CD14-positive monocyte (primary cell): ENCODE measurements around the gene RPL28. TPM values are rescaled to one million over a fixed set of nuclear protein-coding genes. Genes with fewer than 3 reads are reported as not detected.
A peak's percentile ranks its signal among the peaks of the same experiment; 100 is the strongest.

ENCODE experiments used
- DNase-seq, 3 donors: peaks; one replicate each; pipeline ENCODE4 v3.0.0-alpha.2; 2011 to 2022
- H2AFZ ChIP-seq: 2 replicates; pipeline ENCODE4 v1.6.0; 2012; ENCODE audit warnings: mild to moderate bottlenecking, low read depth, low read length, inconsistent platforms; ENCODE audit not compliant: insufficient read depth, poor library complexity, severe bottlenecking
- H3K27ac ChIP-seq, 2 donors: 1 replicate in 1 of 2; 2 replicates in 1 of 2; pipeline ENCODE4 v1.5.1; 2012 to 2013; ENCODE audit warnings: low read length in 2 of 2, control low read depth in 1 of 2, inconsistent platforms in 1 of 2, low read depth in 1 of 2, mild to moderate bottlenecking in 1 of 2
- H3K27me3 ChIP-seq, 2 donors: one replicate each; pipeline versions ENCODE4 v1.6.0 to v1.6.1; 2011 to 2013; ENCODE audit warnings: low read length in 2 of 2; ENCODE audit not compliant: control insufficient read depth in 2 of 2, insufficient read depth in 2 of 2
- H3K36me3 ChIP-seq, 2 donors: replicated peaks in 1 of 2; 1 replicate in 1 of 2; 2 replicates in 1 of 2; pipeline versions ENCODE4 v1.5.1 to v1.6.1; 2012 to 2013; ENCODE audit warnings: low read length in 2 of 2, control low read depth in 1 of 2, inconsistent platforms in 1 of 2, mild to moderate bottlenecking in 1 of 2; ENCODE audit not compliant: insufficient read depth in 2 of 2, control insufficient read depth in 1 of 2
- H3K4me1 ChIP-seq, 2 donors: 1 replicate in 1 of 2; 2 replicates in 1 of 2; pipeline versions ENCODE4 v1.5.1 to v1.6.1; 2012 to 2013; ENCODE audit warnings: low read length in 2 of 2, control low read depth in 1 of 2, inconsistent platforms in 1 of 2, mild to moderate bottlenecking in 1 of 2, moderate library complexity in 1 of 2; ENCODE audit not compliant: insufficient read depth in 2 of 2, control insufficient read depth in 1 of 2
- H3K4me2 ChIP-seq: replicated peaks from 2 replicates; pipeline ENCODE3; 2012; ENCODE audit warnings: low read length, moderate library complexity, mild to moderate bottlenecking; ENCODE audit not compliant: poor library complexity, severe bottlenecking; ENCODE audit errors: extremely low read depth
- H3K4me3 ChIP-seq, 3 experiments: fragments of 200-600 bp in 1 of 3; sonication (generic) in 1 of 3; replicated peaks in 1 of 3; 1 replicate in 2 of 3; 2 replicates in 1 of 3; pipeline ENCODE4 v1.5.1; 2011 to 2013; ENCODE audit warnings: low read length in 3 of 3, mild to moderate bottlenecking in 3 of 3, control low read depth in 2 of 3, low read depth in 2 of 3, inconsistent platforms in 1 of 3, moderate library complexity in 1 of 3
- H3K79me2 ChIP-seq: 2 replicates; pipeline ENCODE4 v1.6.0; 2012; ENCODE audit warnings: mild to moderate bottlenecking, control low read depth, inconsistent platforms, low read length, moderate library complexity; ENCODE audit not compliant: insufficient read depth
- H3K9ac ChIP-seq: 2 replicates; pipeline ENCODE4 v1.6.0; 2017; ENCODE audit warnings: low read length, mild to moderate bottlenecking; ENCODE audit not compliant: insufficient read depth, poor library complexity, severe bottlenecking
- H3K9me3 ChIP-seq, 2 donors: replicated peaks in 1 of 2; 1 replicate in 1 of 2; 2 replicates in 1 of 2; pipeline versions ENCODE4 v1.5.1 to v1.6.1; 2012 to 2013; ENCODE audit warnings: low read length in 2 of 2, control low read depth in 1 of 2; ENCODE audit not compliant: control insufficient read depth in 1 of 2, insufficient read depth in 1 of 2
- H4K20me1 ChIP-seq: 2 replicates; pipeline ENCODE4 v1.6.0; 2012; ENCODE audit warnings: mild to moderate bottlenecking, low read length, control low read depth, moderate library complexity; ENCODE audit not compliant: insufficient read depth
- H3K27ac Mint-ChIP-seq, 7 donors: one replicate each; pipeline ENCODE4 v1.8.0; 2020; ENCODE audit warnings: mild to moderate bottlenecking in 7 of 7, mixed read lengths in 7 of 7, moderate library complexity in 6 of 7, inconsistent platforms in 2 of 7
- H3K27me3 Mint-ChIP-seq, 3 donors: one replicate each; pipeline ENCODE4 v1.8.0; 2021 to 2022; ENCODE audit warnings: low read depth in 3 of 3, mild to moderate bottlenecking in 3 of 3, mixed read lengths in 3 of 3, moderate library complexity in 3 of 3, inconsistent platforms in 1 of 3
- H3K36me3 Mint-ChIP-seq, 2 donors: one replicate each; pipeline ENCODE4 v1.8.0; 2020; ENCODE audit warnings: mixed read lengths in 2 of 2, inconsistent platforms in 1 of 2, mild to moderate bottlenecking in 1 of 2
- H3K4me1 Mint-ChIP-seq: one replicate; pipeline ENCODE4 v1.8.0; 2020; ENCODE audit warnings: mild to moderate bottlenecking, mixed read lengths
- H3K4me3 Mint-ChIP-seq, 2 donors: one replicate each; pipeline ENCODE4 v1.8.0; 2020; ENCODE audit warnings: mild to moderate bottlenecking in 2 of 2, mixed read lengths in 2 of 2, moderate library complexity in 1 of 2
- H3K9me3 Mint-ChIP-seq, 7 donors: one replicate each; pipeline ENCODE4 v1.8.0; 2020 to 2022; ENCODE audit warnings: mixed read lengths in 7 of 7, mild to moderate bottlenecking in 6 of 7, moderate library complexity in 6 of 7, inconsistent platforms in 2 of 7
- CTCF ChIP-seq: fragments of 200-600 bp; IDR thresholded peaks from one replicate; pipeline ENCODE4 v1.8.0; 2022; ENCODE audit warnings: antibody characterized with exemption, mild to moderate bottlenecking
- WGBS: methylation state at CpG from one replicate; pipeline ENCODE4 v1.1.5; 2013; ENCODE audit warnings: missing lambda C conversion rate; ENCODE audit not compliant: insufficient coverage; 5-methylcytosine and 5-hydroxymethylcytosine counted together
- intact Hi-C, 2 donors: fragments of 100-400 bp; cut with micrococcal nuclease; formaldehyde crosslinking; loops; one replicate each; pipeline versions ENCODE4 v1.15.0 to v1.15.1; 2023
- polyA plus RNA-seq, 3 donors: library from polyadenylated mRNA; depleted of rRNA in 1 of 3; unstranded in 2 of 3; stranded (reverse) in 1 of 3; fragments of 300-500 nt in 2 of 3; fragments of >200 nt in 1 of 3; fragmentation: Illumina TruSeq in 2 of 3; gene quantifications; 1 replicate in 2 of 3; 2 replicates in 1 of 3; pipeline ENCODE4 v1.2.3, GENCODE V29; 2012 to 2021

The RPL28 gene
- polyA plus RNA-seq, 3 donors, result 199 to 3,862 (median 208) TPM

GRCh38 chr19:55341171-55341588 is 44.6 kb upstream of the RPL28 start:
- H3K9ac ChIP-seq, result peak overlapping the region; percentile 72
- DNase-seq, result peak in 1 of 3 donors; percentile 20
- H3K79me2 ChIP-seq, result peaks cover 12% of the 10 kb centered on the region
- H4K20me1 ChIP-seq, result peaks cover 7% of the 10 kb centered on the region
- H2AFZ ChIP-seq, result peak overlapping the region; percentile 62
- H3K9me3 Mint-ChIP-seq, result no peaks in the 10 kb centered on the region
- peaks cover 27% of the 10 kb centered on the region for H3K4me1 Mint-ChIP-seq
- H3K36me3 Mint-ChIP-seq, result peaks cover 16 to 29% of the 10 kb centered on the region in 2 donors
- H3K27me3 ChIP-seq, result no peaks in the 10 kb centered on the region
- H3K27ac ChIP-seq, result peak overlapping the region in 1 of 2 donors; percentile 83
- H3K27me3 Mint-ChIP-seq, result peaks cover 0 to 3% (median 2%) of the 10 kb centered on the region in 3 donors
- H3K36me3 ChIP-seq, result peaks cover 9 to 15% of the 10 kb centered on the region in 2 donors
- H3K4me3 ChIP-seq, result peak overlapping the region in 2 of 3 experiments; percentile 69 to 83
- TF ChIP-seq CTCF, result no peak
- H3K9me3 ChIP-seq, result no peaks in the 10 kb centered on the region
- H3K27ac Mint-ChIP-seq, result peak overlapping the region in 5 of 7 donors; percentile 69 to 97 (median 95)
- WGBS, result 0% methylated on average over 8 of the region's 15 CpGs
- H3K4me3 Mint-ChIP-seq, result peak overlapping the region; percentile 80 to 89
- intact Hi-C loops, result loop anchor here in 1 of 2 donors (5.0 kb wide), 1 partner anchor 41 kb away; the partner anchor contains the start of gene TMEM238
- peak overlapping the region; percentile 94 for H3K4me2 ChIP-seq
- peaks cover 31 to 39% of the 10 kb centered on the region in 2 donors for H3K4me1 ChIP-seq

GRCh38 chr19:55341595-55342531 is 43.9 kb upstream of the RPL28 start:
- Histone ChIP-seq H3K4me2 (peak overlapping the region; percentile 94), H3K4me1 (peaks cover 31 to 39% of the 10 kb centered on the region in 2 donors), H3K36me3 (peaks cover 9 to 15% of the 10 kb centered on the region in 2 donors), H3K27me3 (no peaks in the 10 kb centered on the region), H4K20me1 (peaks cover 7% of the 10 kb centered on the region), H2AFZ (no peak overlapping the region), H3K79me2 (peaks cover 12% of the 10 kb centered on the region), H3K9ac (no peak overlapping the region), H3K4me3 (peak overlapping the region in 1 of 3 experiments; percentile 83), H3K9me3 (no peaks in the 10 kb centered on the region), H3K27ac (no peak overlapping the region)
- peaks cover 27% of the 10 kb centered on the region for H3K4me1 Mint-ChIP-seq
- peak overlapping the region in 2 of 7 donors; percentile 69 to 82 for H3K27ac Mint-ChIP-seq
- H3K36me3 Mint-ChIP-seq, result peaks cover 17 to 29% of the 10 kb centered on the region in 2 donors
- H3K9me3 Mint-ChIP-seq, result no peaks in the 10 kb centered on the region
- H3K4me3 Mint-ChIP-seq, result peak overlapping the region; percentile 62 to 63
- 95% methylated on average over 46 of the region's 50 CpGs for WGBS
- intact Hi-C loops, result loop anchor here in 1 of 2 donors (5.0 kb wide), 1 partner anchor 40 kb away; the partner anchor contains the start of gene TMEM238
- H3K27me3 Mint-ChIP-seq, result peaks cover 0 to 3% (median 2%) of the 10 kb centered on the region in 3 donors
- TF ChIP-seq CTCF, result no peak
- DNase-seq, result no peak
